PC-3 (cell line): ENCODE data around the gene KRTAP27-1.

Experiments used
- CTCF ChIP-seq: fragments of 300-600 bp; sonication (generic); conservative IDR thresholded peaks from 2 replicates; pipeline ENCODE4 v1.5.1; 2017; ENCODE audit warnings: antibody characterized with exemption, low read depth, mild to moderate bottlenecking, low read length
- EZH2 ChIP-seq: fragments of 300-600 bp; sonication (generic); IDR thresholded peaks from one replicate; pipeline ENCODE4 v1.6.1; 2017; ENCODE audit warnings: antibody characterized with exemption, mild to moderate bottlenecking, low read length; ENCODE audit not compliant: unreplicated experiment
- EZH2phosphoT487 ChIP-seq: fragments of 300-600 bp; sonication (generic); IDR thresholded peaks from 2 replicates; pipeline ENCODE4 v1.6.1; 2018; ENCODE audit warnings: mild to moderate bottlenecking, antibody characterized with exemption, low read length, borderline replicate concordance

- TF ChIP-seq CTCF: no peak
- no peak for TF ChIP-seq EZH2
- no peak for TF ChIP-seq EZH2phosphoT487
Measured at GRCh38 chr21:30372139-30372770, 34.8 kb upstream of the KRTAP27-1 start, which contains the start of gene KRTAP13-2.
